ENCODE results near the gene SLITRK5. TPM values are rescaled to one million over a fixed set of nuclear protein-coding genes. Genes with fewer than 3 reads are reported as not detected.

The SLITRK5 gene, protein sequence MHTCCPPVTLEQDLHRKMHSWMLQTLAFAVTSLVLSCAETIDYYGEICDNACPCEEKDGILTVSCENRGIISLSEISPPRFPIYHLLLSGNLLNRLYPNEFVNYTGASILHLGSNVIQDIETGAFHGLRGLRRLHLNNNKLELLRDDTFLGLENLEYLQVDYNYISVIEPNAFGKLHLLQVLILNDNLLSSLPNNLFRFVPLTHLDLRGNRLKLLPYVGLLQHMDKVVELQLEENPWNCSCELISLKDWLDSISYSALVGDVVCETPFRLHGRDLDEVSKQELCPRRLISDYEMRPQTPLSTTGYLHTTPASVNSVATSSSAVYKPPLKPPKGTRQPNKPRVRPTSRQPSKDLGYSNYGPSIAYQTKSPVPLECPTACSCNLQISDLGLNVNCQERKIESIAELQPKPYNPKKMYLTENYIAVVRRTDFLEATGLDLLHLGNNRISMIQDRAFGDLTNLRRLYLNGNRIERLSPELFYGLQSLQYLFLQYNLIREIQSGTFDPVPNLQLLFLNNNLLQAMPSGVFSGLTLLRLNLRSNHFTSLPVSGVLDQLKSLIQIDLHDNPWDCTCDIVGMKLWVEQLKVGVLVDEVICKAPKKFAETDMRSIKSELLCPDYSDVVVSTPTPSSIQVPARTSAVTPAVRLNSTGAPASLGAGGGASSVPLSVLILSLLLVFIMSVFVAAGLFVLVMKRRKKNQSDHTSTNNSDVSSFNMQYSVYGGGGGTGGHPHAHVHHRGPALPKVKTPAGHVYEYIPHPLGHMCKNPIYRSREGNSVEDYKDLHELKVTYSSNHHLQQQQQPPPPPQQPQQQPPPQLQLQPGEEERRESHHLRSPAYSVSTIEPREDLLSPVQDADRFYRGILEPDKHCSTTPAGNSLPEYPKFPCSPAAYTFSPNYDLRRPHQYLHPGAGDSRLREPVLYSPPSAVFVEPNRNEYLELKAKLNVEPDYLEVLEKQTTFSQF
- 5.4 TPM for polyA plus RNA-seq (2013, experiment 1 of 4)
- polyA plus RNA-seq (2013, experiment 2 of 4) = 5.6 TPM
- polyA plus RNA-seq (2013, experiment 3 of 4) = 5.7 TPM
- polyA plus RNA-seq (2013, experiment 4 of 4) = 6.8 TPM

DNA sequence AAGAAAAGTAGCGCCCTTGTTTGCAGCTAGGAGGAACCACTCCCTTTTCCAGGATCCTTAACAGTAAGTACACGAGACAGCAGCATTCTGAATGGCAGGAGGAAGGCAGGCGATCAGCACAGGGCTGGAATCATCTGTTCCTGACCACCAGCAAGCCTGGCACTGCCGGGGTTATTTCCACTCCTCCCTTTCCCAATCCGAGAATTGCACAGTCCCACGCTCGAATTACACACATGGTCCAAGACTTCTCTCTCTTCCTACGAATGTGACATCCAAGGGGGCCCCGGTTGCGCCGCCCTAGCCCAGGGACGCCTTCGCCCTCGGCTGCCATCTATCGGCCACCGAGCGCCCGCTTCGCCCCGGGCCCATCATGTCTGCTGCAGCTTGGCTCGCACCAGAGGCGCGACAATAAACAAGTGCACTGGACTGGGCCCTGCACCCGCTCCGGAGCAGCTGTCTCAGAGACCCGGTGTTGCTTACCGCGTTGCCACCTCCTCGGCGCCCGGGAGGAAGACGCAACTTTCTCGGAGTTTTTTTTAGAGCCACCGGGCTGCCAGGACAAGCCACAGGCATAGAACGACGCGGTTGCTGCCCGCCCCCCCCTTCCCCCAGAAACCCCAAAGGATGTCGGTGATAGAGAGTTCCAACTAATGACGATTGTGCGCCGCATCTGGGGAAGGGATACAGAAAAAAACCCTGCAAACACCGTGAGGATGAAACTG is at the start of gene SLITRK5:
Gene SLITRK5, plus strand, starts transcription at position 341 of the 722 bp plus-strand sequence. CDS start 4,018 bp downstream, outside the sequence.
- Histone ChIP-seq H3K27me3 (ENCODE audit: control insufficient read depth, insufficient read depth, low read length, poor library complexity, severe bottlenecking) (peaks cover 30% of the 10 kb centered on the region), H3K9me3 (ENCODE audit: control insufficient read depth, low read length) (no peaks in the 10 kb centered on the region), H3K27ac (ENCODE audit: insufficient read depth, low read depth, low read length, poor library complexity, severe bottlenecking) (peak within 1 kb of the TSS; percentile 45), H3K4me3 (ENCODE audit: insufficient read depth, low read depth, low read length) (peak within 1 kb of the TSS; percentile 84), H3K4me1 (ENCODE audit: control insufficient read depth, insufficient read depth, low read length) (peaks cover 5% of the 10 kb centered on the region), H3K36me3 (ENCODE audit: control insufficient read depth, insufficient read depth, low read length) (peaks cover 7% of the 10 kb centered on the region)
- whole genome bisulfite sequencing, 2 experiments = 0% methylated on average over 43 of the region's 43 CpGs

DNA sequence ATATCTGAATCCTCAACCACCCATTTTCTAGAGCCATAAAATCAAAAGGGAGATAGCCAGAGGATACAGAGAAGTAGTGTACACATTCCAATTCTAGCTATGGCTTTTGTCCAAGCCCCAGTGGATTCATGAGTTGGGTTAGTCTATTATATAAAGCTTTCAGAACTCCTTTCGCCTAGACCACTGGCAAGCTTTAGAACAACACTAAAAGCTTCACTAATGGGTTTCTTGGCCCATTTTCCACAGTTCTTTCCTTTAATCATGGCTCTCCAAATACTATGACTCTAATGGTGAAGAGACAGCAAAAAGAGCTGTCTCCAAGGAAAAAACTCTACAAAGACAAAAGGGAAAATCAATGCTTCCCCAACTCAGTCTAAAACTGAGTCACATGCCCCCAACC is 48.2 kb upstream of the SLITRK5 start:
- no peaks in the 10 kb centered on the region for H3K36me3 ChIP-seq (ENCODE audit: control insufficient read depth, insufficient read depth, low read length)
- WGBS, 2 experiments = 88 to 92% methylated on average over 1 of the region's 1 CpG
- H3K9me3 ChIP-seq (ENCODE audit: control insufficient read depth, low read length) = no peaks in the 10 kb centered on the region
- H3K4me1 ChIP-seq (ENCODE audit: control insufficient read depth, insufficient read depth, low read length) = no peaks in the 10 kb centered on the region
- no peaks in the 10 kb centered on the region for H3K27me3 ChIP-seq (ENCODE audit: control insufficient read depth, insufficient read depth, low read length, poor library complexity, severe bottlenecking)
- H3K27ac ChIP-seq (ENCODE audit: insufficient read depth, low read depth, low read length, poor library complexity, severe bottlenecking) = no peak overlapping the region
- no peak overlapping the region for H3K4me3 ChIP-seq (ENCODE audit: insufficient read depth, low read depth, low read length)

DNA sequence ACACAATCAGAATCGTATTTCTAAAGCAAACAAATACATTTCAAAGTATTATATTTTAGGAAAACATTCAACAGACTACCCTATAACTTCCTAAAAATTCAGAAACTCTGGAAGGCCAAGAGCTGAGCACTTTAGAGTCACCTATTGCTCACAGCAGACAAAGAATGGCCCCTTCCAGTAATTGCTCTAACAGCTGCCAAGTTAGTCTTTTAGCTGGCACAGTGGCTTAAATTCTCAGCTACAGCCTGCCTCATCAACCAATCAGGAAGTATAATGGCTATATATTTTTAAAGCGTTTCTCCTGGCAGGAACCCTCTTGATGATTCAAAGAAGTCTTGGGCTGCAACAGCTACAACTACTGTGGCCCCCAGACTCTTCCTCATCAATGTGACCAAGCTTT is 14.9 kb upstream of the SLITRK5 start:
- Histone ChIP-seq H3K9me3 (ENCODE audit: control insufficient read depth, low read length) (no peaks in the 10 kb centered on the region), H3K27ac (ENCODE audit: insufficient read depth, low read depth, low read length, poor library complexity, severe bottlenecking) (no peak overlapping the region), H3K27me3 (ENCODE audit: control insufficient read depth, insufficient read depth, low read length, poor library complexity, severe bottlenecking) (no peaks in the 10 kb centered on the region), H3K4me3 (ENCODE audit: insufficient read depth, low read depth, low read length) (no peak overlapping the region), H3K4me1 (ENCODE audit: control insufficient read depth, insufficient read depth, low read length) (no peaks in the 10 kb centered on the region), H3K36me3 (ENCODE audit: control insufficient read depth, insufficient read depth, low read length) (no peaks in the 10 kb centered on the region)
- 60 to 78% methylated on average over 2 of the region's 2 CpGs for WGBS, 2 experiments

DNA sequence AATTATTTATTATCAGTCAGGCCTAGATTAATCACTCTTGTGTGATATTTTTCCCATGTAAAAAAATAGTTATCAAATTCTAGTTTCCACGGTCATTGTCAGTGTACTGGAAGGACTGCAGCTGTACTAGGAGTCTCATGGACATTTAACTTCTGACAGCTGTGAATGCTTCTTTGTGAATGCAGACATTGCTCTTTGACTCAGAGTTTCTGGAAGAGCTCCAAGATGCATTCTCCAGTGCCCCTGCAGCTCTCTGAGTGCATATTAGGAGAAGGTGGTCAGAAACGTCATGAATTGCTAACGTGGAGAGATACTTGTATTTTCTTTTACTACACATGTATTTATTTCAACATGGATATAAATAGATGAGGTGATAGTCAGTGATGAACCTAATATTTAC is 9.7 kb upstream of the SLITRK5 start:
- no peaks in the 10 kb centered on the region for H3K9me3 ChIP-seq (ENCODE audit: control insufficient read depth, low read length)
- no peaks in the 10 kb centered on the region for H3K4me1 ChIP-seq (ENCODE audit: control insufficient read depth, insufficient read depth, low read length)
- H3K27ac ChIP-seq (ENCODE audit: insufficient read depth, low read depth, low read length, poor library complexity, severe bottlenecking) = no peak overlapping the region
- H3K27me3 ChIP-seq (ENCODE audit: control insufficient read depth, insufficient read depth, low read length, poor library complexity, severe bottlenecking) = no peaks in the 10 kb centered on the region
- no peak overlapping the region for H3K4me3 ChIP-seq (ENCODE audit: insufficient read depth, low read depth, low read length)
- H3K36me3 ChIP-seq (ENCODE audit: control insufficient read depth, insufficient read depth, low read length) = no peaks in the 10 kb centered on the region
- 94 to 100% methylated on average over 1 of the region's 3 CpGs for WGBS, 2 experiments

DNA sequence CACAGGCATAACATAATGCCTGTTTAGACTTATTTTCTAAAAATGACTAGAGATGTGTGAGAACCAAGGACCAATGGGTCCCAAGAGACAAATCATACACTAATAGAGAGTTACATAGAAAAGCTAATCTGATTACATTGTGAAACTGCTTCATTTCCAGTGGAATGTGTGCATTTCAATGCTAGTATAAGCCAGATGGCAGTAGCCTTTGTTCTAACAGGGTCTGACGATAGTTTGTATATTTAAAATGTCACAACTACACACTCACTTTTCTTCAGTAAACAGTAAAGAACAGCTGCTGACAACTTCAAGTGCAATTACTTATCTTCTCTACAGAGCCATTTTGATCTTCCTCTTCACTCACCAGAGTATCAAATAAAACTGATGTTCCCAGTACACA is 4.3 kb upstream of the SLITRK5 start:
- Histone ChIP-seq H3K36me3 (ENCODE audit: control insufficient read depth, insufficient read depth, low read length) (no peaks in the 10 kb centered on the region), H3K4me3 (ENCODE audit: insufficient read depth, low read depth, low read length) (no peak overlapping the region), H3K27me3 (ENCODE audit: control insufficient read depth, insufficient read depth, low read length, poor library complexity, severe bottlenecking) (no peaks in the 10 kb centered on the region), H3K9me3 (ENCODE audit: control insufficient read depth, low read length) (no peaks in the 10 kb centered on the region), H3K4me1 (ENCODE audit: control insufficient read depth, insufficient read depth, low read length) (peaks cover 5% of the 10 kb centered on the region), H3K27ac (ENCODE audit: insufficient read depth, low read depth, low read length, poor library complexity, severe bottlenecking) (no peak overlapping the region)
- WGBS, 2 experiments = 94 to 100% methylated on average over 1 of the region's 1 CpG

DNA sequence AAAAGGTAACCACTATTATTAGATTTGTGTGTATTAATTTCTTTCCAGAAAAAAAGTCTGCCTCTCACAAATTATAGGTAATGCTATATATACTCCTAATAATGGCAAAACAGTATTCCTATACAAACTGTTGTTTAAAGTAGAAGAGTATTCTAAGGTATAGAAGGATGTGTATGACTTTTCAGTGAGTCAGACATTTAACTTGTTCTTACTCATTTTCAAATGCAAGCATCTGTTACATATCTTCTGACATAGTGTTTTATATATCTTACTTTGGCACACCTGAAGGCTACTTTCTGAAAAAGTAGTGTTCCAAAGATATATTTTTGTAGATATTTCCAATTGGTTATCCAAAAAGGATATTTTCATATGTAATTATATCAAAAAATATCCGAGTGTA is 3.5 kb upstream of the SLITRK5 start:
- H3K27me3 ChIP-seq (ENCODE audit: control insufficient read depth, insufficient read depth, low read length, poor library complexity, severe bottlenecking) = no peaks in the 10 kb centered on the region
- 82 to 84% methylated on average over 1 of the region's 1 CpG for WGBS, 2 experiments
- H3K9me3 ChIP-seq (ENCODE audit: control insufficient read depth, low read length) = no peaks in the 10 kb centered on the region
- H3K4me3 ChIP-seq (ENCODE audit: insufficient read depth, low read depth, low read length) = no peak overlapping the region
- no peak overlapping the region for H3K27ac ChIP-seq (ENCODE audit: insufficient read depth, low read depth, low read length, poor library complexity, severe bottlenecking)
- H3K4me1 ChIP-seq (ENCODE audit: control insufficient read depth, insufficient read depth, low read length) = peaks cover 5% of the 10 kb centered on the region
- no peaks in the 10 kb centered on the region for H3K36me3 ChIP-seq (ENCODE audit: control insufficient read depth, insufficient read depth, low read length)

DNA sequence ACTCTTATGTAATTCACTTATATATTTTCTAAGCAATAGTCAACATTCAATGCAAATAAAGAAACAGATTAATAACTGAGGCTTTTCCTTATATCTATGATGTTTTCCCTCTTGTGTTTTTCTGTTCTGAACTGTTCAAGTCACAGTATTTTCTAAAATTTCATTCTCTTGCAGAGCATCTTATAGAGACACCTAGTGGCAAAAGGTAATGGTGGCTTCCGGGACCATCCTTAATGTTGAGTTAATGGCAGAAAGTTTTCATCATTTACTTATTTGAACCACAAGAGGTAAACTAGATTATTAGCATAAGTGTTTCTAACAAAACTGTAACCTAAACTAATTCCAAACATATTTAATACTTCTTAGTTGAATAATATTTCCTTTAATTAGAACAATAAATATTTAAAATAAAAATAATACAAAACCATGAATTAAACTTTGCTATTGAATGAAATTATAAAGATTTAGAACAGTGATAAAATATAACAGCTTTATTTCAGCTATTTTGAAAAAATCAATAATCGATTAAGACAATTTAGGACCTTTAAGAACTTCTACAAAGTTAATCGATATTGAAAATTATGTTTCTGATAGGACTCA is 1.7 kb upstream of the SLITRK5 start:
- Histone ChIP-seq H3K4me3 (ENCODE audit: insufficient read depth, low read depth, low read length) (no peak overlapping the region), H3K27ac (ENCODE audit: insufficient read depth, low read depth, low read length, poor library complexity, severe bottlenecking) (no peak overlapping the region)

DNA sequence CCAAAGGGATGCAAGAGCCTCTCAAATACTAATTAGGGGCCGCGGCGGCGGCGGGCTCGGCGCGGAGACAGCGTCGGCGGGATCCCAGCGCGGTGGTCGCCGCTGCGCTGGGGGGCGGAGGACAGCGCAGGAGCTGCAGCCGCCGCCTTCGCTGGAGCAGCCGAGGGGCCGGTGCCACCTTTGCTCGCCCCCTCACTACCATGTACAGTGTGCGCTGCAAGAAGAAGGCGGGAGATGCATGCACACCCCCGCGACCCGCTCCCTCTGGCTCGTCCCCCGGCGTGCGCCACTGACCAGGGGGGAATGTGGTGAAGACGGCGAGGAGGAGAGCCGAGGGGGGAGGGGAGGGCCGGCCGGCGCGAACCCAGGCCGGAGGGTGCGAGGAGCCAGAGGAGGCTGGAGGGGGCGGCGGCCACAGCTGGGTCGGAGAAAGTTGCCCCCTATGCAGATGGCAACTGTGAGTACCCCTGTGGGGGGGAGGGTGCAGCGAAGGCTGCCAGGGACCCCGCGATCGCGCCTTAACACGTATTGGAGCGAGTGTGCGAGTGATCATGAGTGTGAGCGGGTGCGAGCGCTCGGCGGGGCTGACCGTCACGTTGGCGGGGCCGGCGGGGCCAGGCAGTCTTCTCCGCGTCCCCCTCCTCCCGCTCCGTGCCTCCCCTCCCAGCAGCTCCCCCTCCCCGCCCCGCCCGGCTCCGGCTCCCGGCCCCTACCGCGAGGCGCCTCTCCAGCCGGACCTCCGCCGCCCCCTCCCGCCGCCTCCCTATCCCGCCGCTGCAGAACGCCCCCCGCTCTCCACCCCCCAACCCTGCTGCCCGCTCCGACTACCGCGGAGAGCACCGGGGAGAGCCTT is 808 bp downstream of the SLITRK5 start:
- H3K4me3 ChIP-seq (ENCODE audit: insufficient read depth, low read depth, low read length) = peak overlapping the region; percentile 84
- H3K9me3 ChIP-seq (ENCODE audit: control insufficient read depth, low read length) = no peaks in the 10 kb centered on the region
- H3K36me3 ChIP-seq (ENCODE audit: control insufficient read depth, insufficient read depth, low read length) = peaks cover 13% of the 10 kb centered on the region
- H3K27ac ChIP-seq (ENCODE audit: insufficient read depth, low read depth, low read length, poor library complexity, severe bottlenecking) = no peak overlapping the region
- H3K4me1 ChIP-seq (ENCODE audit: control insufficient read depth, insufficient read depth, low read length) = peaks cover 5% of the 10 kb centered on the region
- peaks cover 38% of the 10 kb centered on the region for H3K27me3 ChIP-seq (ENCODE audit: control insufficient read depth, insufficient read depth, low read length, poor library complexity, severe bottlenecking)
- 0% methylated on average over 83 to 88 of the region's 89 CpGs for WGBS, 2 experiments

More for the DNA sequence above, 1.7 kb upstream of the SLITRK5 start:
- no peaks in the 10 kb centered on the region for H3K36me3 ChIP-seq (ENCODE audit: control insufficient read depth, insufficient read depth, low read length)
- H3K4me1 ChIP-seq (ENCODE audit: control insufficient read depth, insufficient read depth, low read length) = peaks cover 5% of the 10 kb centered on the region
- WGBS, 2 experiments = 38% methylated on average over 3 of the region's 3 CpGs; no CpG with 5 or more reads in 1 of the 2 experiments
- H3K27me3 ChIP-seq (ENCODE audit: control insufficient read depth, insufficient read depth, low read length, poor library complexity, severe bottlenecking) = peaks cover 13% of the 10 kb centered on the region
- no peaks in the 10 kb centered on the region for H3K9me3 ChIP-seq (ENCODE audit: control insufficient read depth, low read length)

DNA sequence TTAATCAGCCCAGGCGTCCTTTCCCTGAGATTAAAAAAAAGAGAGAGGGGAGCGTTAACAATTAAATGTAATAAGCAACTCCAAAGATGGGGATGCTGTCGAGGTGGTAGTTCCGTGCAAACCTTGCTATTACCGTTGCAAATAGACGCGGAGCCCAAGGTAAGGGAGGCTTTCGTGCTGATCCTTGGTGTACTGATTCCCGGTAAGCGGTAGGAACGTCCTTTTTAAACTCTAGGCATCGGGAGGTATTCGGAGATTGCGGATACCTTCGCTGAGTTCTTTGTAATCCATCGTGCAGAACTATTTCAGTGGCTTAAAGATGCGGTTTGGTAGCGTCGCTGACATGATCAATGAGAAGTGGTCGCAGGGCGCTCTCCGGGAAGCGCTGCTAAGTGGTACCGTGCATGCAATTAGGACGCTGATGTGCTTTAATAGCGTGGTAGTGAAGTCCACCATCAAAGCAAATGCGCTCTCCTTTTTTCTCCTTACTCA is 3.1 kb downstream of the SLITRK5 start:
- peaks cover 18% of the 10 kb centered on the region for H3K36me3 ChIP-seq (ENCODE audit: control insufficient read depth, insufficient read depth, low read length)
- peaks cover 9% of the 10 kb centered on the region for H3K4me1 ChIP-seq (ENCODE audit: control insufficient read depth, insufficient read depth, low read length)
- WGBS, 2 experiments = 1% methylated on average over 27 of the region's 27 CpGs
- H3K27me3 ChIP-seq (ENCODE audit: control insufficient read depth, insufficient read depth, low read length, poor library complexity, severe bottlenecking) = peaks cover 52% of the 10 kb centered on the region
- H3K27ac ChIP-seq (ENCODE audit: insufficient read depth, low read depth, low read length, poor library complexity, severe bottlenecking) = no peak overlapping the region
- peak overlapping the region; percentile 84 for H3K4me3 ChIP-seq (ENCODE audit: insufficient read depth, low read depth, low read length)
- H3K9me3 ChIP-seq (ENCODE audit: control insufficient read depth, low read length) = no peaks in the 10 kb centered on the region
